HG02943 (cell line): Measurements from ENCODE around the gene JARID2.

ENCODE experiments used
- ATAC-seq: cut with Tn5 transposase; IDR thresholded peaks from one replicate; pipeline ENCODE4 v1.9.1; 2021; ENCODE audit warnings: mild to moderate bottlenecking, low read depth, moderate library complexity; ENCODE audit not compliant: unreplicated experiment

Gene JARID2

GRCh38 chr6:15246666-15247499, 1.0 kb downstream of the JARID2 start:
- no peak for ATAC-seq

- peak; percentile 5 for ATAC-seq
Observed at GRCh38 chr6:15247500-15248450, 1.9 kb downstream of the JARID2 start.

GRCh38 chr6:15248451-15249370, 2.8 kb downstream of the JARID2 start:
- ATAC-seq: peak; percentile 25

GRCh38 chr6:15249371-15250019, 3.6 kb downstream of the JARID2 start:
- no peak for ATAC-seq

- ATAC-seq: no peak
Observed at GRCh38 chr6:15250187-15251168, 4.6 kb downstream of the JARID2 start.

- no peak for ATAC-seq
Observed at GRCh38 chr6:15252195-15252594, 6.3 kb downstream of the JARID2 start.

GRCh38 chr6:15253203-15254022, 7.5 kb downstream of the JARID2 start:
- ATAC-seq: no peak

GRCh38 chr6:15254070-15254975, 8.5 kb downstream of the JARID2 start:
- no peak for ATAC-seq

- ATAC-seq: peak; percentile 64
Observed at GRCh38 chr6:15255481-15255880, 9.6 kb downstream of the JARID2 start.

- no peak for ATAC-seq
Observed at GRCh38 chr6:15255909-15256395, 10.1 kb downstream of the JARID2 start.

GRCh38 chr6:15256538-15257271, 10.8 kb downstream of the JARID2 start:
- ATAC-seq: no peak

- ATAC-seq: no peak
Observed at GRCh38 chr6:15257357-15258132, 11.7 kb downstream of the JARID2 start.

GRCh38 chr6:15259766-15260098, 13.9 kb downstream of the JARID2 start:
- no peak for ATAC-seq

- no peak for ATAC-seq
Observed at GRCh38 chr6:15260099-15260821, 14.4 kb downstream of the JARID2 start.
